Lung (tissue), 12 donors: ENCODE results near the gene SLC2A8. TPM values are rescaled to one million over a fixed set of nuclear protein-coding genes. Genes with fewer than 3 reads are reported as not detected.

Experiments
- ATAC-seq: fragments of 200-7000 bp; cut with Tn5 transposase; one replicate; pipeline ENCODE4 v1.9.1; 2020; ENCODE audit warnings: moderate number of reproducible peaks; ENCODE audit not compliant: insufficient read depth, low FRiP score
- DNase-seq, 3 donors: peaks; one replicate each; pipeline ENCODE4 v3.0.0-alpha.2; 2013 to 2017
- H3K27ac ChIP-seq, 2 donors: one replicate each; pipeline ENCODE4 v1.5.1; 2013; ENCODE audit warnings: mild to moderate bottlenecking in 2 of 2, moderate library complexity in 2 of 2, control low read depth in 1 of 2, inconsistent platforms in 1 of 2, low read depth in 1 of 2, low read length in 1 of 2
- H3K27me3 ChIP-seq, 3 donors: one replicate each; pipeline ENCODE4 v1.5.1; 2013; ENCODE audit warnings: low read length in 2 of 3; ENCODE audit not compliant: control insufficient read depth in 3 of 3, insufficient read depth in 3 of 3
- H3K36me3 ChIP-seq, 4 donors: one replicate each; pipeline ENCODE4 v1.5.1; 2013; ENCODE audit warnings: low read length in 4 of 4, mild to moderate bottlenecking in 1 of 4, moderate library complexity in 1 of 4; ENCODE audit not compliant: control insufficient read depth in 4 of 4, insufficient read depth in 4 of 4
- H3K4me1 ChIP-seq, 5 donors: one replicate each; pipeline ENCODE4 v1.5.1; 2013; ENCODE audit warnings: low read length in 5 of 5, mild to moderate bottlenecking in 2 of 5, moderate library complexity in 1 of 5; ENCODE audit not compliant: control insufficient read depth in 5 of 5, insufficient read depth in 5 of 5
- H3K4me3 ChIP-seq: one replicate; pipeline ENCODE4 v1.5.1; 2013; ENCODE audit warnings: mild to moderate bottlenecking, control low read depth, moderate library complexity
- H3K9ac ChIP-seq, 2 donors: one replicate each; pipeline ENCODE4 v1.5.1; 2013; ENCODE audit warnings: low read length in 2 of 2, control low read depth in 1 of 2; ENCODE audit not compliant: insufficient read depth in 1 of 2
- H3K9me3 ChIP-seq, 4 donors: one replicate each; pipeline ENCODE4 v1.5.1; 2013; ENCODE audit warnings: low read length in 3 of 4, mild to moderate bottlenecking in 1 of 4, moderate library complexity in 1 of 4; ENCODE audit not compliant: control insufficient read depth in 4 of 4, insufficient read depth in 3 of 4
- CTCF ChIP-seq: IDR thresholded peaks from 2 replicates; pipeline ENCODE4 v1.5.1; 2012; ENCODE audit warnings: mild to moderate bottlenecking; ENCODE audit errors: control extremely low read depth, extremely low read depth
- WGBS, 2 donors: extraction: QIAGEN DNeasy Blood & Tissue Kit; methylation state at CpG; one replicate each; pipeline ENCODE4 v1.1.7; 2013; 5-methylcytosine and 5-hydroxymethylcytosine counted together
- polyA plus RNA-seq, 2 donors: library from polyadenylated mRNA; stranded (reverse); fragments of 200-250 nt; gene quantifications; one replicate each; pipeline ENCODE4 v1.2.1, GENCODE V29; 2013
- total RNA-seq, 2 donors: library from RNA; depleted of rRNA in 1 of 2; stranded (reverse); fragments of >200 nt in 1 of 2; gene quantifications; one replicate each; pipeline ENCODE4 v1.2.1, GENCODE V29; 2014 to 2021
- donor health status: control.
- donor health status: control.
- donor health status: Bipolar disorder and iron deficiency.
- donor health status: healthy.
- donor health status: DM: yes; HTN: yes; CAD: no.

The SLC2A8 gene
- total and polyA plus RNA-seq, 4 donors = 8.9 to 18.8 (median 16.3) TPM

GRCh38 chr9:127392976-127393375 is 4.0 kb upstream of the SLC2A8 start:
- Histone ChIP-seq H3K4me1 (peaks cover 0 to 11% (median 6%) of the 10 kb centered on the region in 5 donors), H3K36me3 (peaks cover 0 to 7% (median 0%) of the 10 kb centered on the region in 4 donors), H3K27me3 (no peaks in the 10 kb centered on the region), H3K27ac (no peak overlapping the region), H3K4me3 (no peak overlapping the region), H3K9ac (no peak overlapping the region), H3K9me3 (no peaks in the 10 kb centered on the region)
- DNase-seq (no peak), ATAC-seq (no peak)
- TF ChIP-seq CTCF = no peak
- whole genome bisulfite sequencing, 2 donors = 95 to 96% methylated on average over 5 of the region's 5 CpGs

DNA sequence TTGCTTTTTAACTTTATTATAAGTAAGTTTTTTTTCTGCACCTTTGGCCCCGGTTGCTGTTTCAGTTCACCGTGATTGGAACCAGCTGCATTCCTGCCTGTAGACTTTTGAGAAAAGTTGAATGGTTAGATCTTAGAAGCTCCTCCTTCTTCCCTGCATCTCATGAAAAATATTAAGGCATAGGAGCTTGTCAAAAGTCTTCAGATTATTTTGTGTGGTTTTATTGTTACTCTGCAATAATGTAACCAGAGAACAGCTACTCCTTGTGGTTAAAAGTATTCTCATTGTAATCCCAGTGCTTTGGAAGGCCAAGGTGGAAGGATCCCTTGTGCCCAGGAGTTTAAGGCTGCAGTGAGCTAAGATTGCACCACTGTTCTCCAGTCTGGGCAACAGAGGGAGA is 3.3 kb upstream of the SLC2A8 start:
- Histone ChIP-seq H3K4me3 (no peak overlapping the region), H3K9me3 (no peaks in the 10 kb centered on the region), H3K27ac (no peak overlapping the region), H3K9ac (no peak overlapping the region), H3K4me1 (peaks cover 0 to 14% (median 8%) of the 10 kb centered on the region in 5 donors), H3K36me3 (peaks cover 0 to 7% (median 0%) of the 10 kb centered on the region in 4 donors), H3K27me3 (no peaks in the 10 kb centered on the region)
- ATAC-seq (no peak), DNase-seq (no peak)
- no peak for TF ChIP-seq CTCF
- 76 to 81% methylated on average over 2 of the region's 2 CpGs for whole genome bisulfite sequencing, 2 donors

- TF ChIP-seq CTCF = no peak
- H3K4me3 ChIP-seq = no peak overlapping the region
- ATAC-seq (no peak), DNase-seq (no peak)
- WGBS, 2 donors = 78 to 85% methylated on average over 7 of the region's 7 CpGs
- H3K9ac ChIP-seq = no peak overlapping the region
- peaks cover 0 to 12% (median 7%) of the 10 kb centered on the region in 5 donors for H3K4me1 ChIP-seq
- no peaks in the 10 kb centered on the region for H3K27me3 ChIP-seq
- no peaks in the 10 kb centered on the region for H3K9me3 ChIP-seq
- no peak overlapping the region for H3K27ac ChIP-seq
- H3K36me3 ChIP-seq = peaks cover 0 to 4% (median 0%) of the 10 kb centered on the region in 4 donors
Measured at GRCh38 chr9:127395497-127396252, 1.3 kb upstream of the SLC2A8 start.
